GM12873 (cell line): ENCODE measurements around the gene BTG4.

Source experiments
- TF ChIP-seq, protein P1 (sequence below): IDR thresholded peaks from 2 replicates; pipeline ENCODE4 v1.5.1; 2012; ENCODE audit warnings: low read depth, mild to moderate bottlenecking, moderate library complexity, low read length, control low read depth; ENCODE audit not compliant: insufficient read depth; ENCODE audit errors: missing control alignments

BTG4 gene

DNA sequence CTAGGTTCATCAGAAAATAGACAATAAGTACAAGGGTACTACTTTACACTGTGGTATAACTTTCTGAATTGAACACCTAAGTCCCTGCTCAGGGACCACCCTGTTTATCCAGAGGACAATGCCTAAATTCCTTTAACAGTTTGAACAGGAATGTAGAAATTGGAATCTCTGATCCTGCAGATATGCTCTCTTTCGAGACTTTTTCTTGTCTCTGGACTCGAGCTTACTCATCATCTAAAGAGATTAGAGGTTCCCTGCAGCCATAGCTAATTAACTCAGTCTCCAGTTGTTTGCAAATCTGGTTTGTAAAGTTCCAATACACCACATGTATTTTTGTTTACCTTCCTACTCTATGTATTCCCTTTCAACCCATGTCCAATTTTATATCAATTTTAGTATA lies 3.4 kb upstream of the BTG4 start:
- TF ChIP-seq, protein P1, sequence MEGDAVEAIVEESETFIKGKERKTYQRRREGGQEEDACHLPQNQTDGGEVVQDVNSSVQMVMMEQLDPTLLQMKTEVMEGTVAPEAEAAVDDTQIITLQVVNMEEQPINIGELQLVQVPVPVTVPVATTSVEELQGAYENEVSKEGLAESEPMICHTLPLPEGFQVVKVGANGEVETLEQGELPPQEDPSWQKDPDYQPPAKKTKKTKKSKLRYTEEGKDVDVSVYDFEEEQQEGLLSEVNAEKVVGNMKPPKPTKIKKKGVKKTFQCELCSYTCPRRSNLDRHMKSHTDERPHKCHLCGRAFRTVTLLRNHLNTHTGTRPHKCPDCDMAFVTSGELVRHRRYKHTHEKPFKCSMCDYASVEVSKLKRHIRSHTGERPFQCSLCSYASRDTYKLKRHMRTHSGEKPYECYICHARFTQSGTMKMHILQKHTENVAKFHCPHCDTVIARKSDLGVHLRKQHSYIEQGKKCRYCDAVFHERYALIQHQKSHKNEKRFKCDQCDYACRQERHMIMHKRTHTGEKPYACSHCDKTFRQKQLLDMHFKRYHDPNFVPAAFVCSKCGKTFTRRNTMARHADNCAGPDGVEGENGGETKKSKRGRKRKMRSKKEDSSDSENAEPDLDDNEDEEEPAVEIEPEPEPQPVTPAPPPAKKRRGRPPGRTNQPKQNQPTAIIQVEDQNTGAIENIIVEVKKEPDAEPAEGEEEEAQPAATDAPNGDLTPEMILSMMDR, result no peak

DNA sequence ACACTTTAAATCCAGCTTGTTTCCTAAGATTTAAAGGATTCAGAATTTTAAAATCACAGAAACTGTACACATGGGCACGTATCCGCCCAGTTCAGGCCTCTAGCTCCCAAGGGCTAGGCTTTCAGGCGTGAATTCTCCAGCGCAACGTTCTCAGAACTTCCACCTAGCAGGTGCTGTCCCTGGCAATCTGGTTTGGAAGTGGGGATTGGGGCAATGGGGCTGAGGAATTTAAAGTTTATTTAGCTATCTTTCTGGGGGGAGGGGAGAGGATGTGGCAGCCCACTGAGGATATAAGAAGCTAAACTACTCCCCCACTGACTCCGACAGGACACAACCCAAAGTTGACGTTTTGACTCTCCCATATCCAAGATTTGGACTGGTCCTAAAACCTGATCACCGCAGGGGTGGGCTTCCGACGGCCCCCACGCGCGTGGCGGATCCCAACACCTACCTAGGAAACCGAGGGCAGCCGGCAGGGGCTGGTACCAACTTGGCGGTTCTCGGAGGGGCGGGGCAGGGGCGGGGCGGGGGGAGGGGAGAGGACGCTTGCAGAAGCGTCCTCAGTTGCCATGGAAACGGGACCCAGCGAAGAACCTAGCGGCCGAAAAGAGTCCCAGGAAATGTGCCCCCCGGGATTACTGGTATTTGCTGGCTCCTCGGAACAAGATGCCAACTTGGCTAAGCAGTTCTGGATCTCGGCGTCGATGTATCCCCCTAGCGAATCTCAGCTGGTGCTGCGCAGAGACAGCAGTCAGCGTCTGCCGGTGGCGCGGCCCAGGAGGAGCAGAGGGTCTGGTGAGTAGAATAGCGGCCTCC lies 2.2 kb upstream of the BTG4 start, which contains the start of gene HOATZ:
Gene HOATZ (plus strand): TSS at position 563 of the 816 bp plus-strand sequence. CDS start 7 bp downstream, at position 570.
- TF ChIP-seq, protein P1, result no peak

DNA sequence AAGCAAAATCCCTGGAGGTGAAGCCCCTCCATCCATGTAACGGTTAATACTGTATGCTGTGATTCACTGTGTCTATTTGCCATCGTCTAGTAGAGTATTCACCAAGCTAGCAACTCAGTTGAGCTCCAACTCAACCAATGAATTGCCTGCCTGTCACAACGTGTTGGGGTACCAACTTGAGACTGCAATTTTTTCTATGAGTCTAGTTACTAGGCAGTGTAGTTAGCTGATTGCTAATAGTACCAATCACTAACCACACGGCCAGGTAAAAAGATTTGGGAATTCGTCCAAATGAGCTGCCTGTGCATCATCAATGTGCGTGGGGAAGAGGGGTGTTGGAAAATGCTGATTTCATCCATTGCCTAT lies 1.0 kb upstream of the BTG4 start:
- TF ChIP-seq, protein P1, result no peak

DNA sequence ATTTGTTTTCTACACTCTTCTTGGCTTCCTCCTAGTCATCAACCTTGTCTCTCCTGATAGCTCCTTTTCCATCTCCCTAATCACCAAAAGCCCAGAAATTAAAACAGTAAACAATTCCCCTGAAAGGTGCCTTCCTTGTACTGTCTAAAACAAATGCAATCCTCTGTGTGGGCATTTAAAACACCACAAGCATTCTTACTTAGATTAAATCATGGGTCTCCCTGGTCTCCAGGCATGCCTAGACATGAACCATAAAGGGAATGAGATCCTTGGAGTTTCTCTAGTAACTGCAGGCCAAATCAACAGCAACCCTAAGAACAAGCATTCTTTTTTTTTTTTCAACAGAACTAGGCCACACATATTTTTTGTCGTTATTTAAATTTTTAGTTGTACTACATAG lies 1.9 kb downstream of the BTG4 start:
- TF ChIP-seq, protein P1, result no peak

DNA sequence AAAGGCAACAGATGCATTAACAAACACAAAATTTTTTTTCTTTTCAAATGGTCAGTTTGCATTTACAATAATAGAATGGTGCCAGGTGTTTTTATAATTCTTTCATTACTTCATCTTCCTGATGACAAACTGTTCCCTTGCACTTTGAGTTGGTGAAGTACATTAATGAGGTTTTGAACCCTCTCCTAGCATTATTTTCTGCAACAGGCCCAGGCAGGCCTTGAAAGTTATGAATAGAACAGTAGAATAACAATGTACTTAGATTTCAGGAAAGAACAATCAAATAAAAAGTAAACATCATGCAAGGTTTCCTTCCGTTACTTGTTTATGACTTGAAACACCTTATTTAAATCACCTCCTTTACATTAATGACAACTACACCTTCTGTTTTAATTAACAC lies 9.6 kb downstream of the BTG4 start:
- TF ChIP-seq, protein P1, result no peak

DNA sequence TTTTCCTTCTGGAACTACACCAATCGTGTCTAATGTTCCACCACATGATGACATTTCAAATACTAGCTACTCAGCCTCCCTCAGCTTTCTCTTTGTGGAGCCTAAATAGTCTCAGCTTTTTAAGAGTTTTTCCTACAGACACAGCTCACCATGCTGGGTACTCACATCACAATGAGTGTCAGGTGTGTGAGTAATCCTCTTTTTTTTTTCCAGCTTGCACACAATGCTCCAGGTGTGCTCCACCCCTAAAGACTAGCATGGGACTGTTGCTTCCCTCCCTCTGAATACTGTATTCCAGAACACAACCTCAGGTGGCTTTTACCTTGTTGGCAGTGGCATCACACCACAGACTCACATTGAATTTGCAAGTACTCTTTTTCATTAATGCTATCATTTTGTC lies 11.7 kb downstream of the BTG4 start:
- TF ChIP-seq, protein P1, result no peak

DNA sequence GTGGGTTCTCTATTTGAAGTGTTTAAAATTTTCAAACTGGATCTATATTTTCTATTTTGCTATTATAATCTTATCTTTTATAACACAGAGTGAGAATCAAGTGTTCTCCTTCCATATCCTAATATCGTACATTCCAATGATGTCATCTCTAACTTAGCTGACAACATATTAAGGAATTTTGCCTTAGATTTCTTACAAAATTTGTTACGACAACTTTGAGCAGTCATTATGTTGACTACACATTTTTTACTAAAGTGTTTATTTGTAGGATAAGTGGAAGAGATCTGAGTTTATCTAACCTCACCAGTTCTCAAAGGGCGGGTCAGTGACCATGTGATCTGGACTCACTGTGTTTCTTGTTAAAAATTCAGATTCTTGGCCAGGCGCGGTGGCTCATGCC lies 12.7 kb downstream of the BTG4 start:
- TF ChIP-seq, protein P1, result no peak
